Liver (tissue), 9 donors: ENCODE results near the gene NAA38. TPM values are rescaled to one million over a fixed set of nuclear protein-coding genes. Genes with fewer than 3 reads are reported as not detected.

Source experiments
- DNase-seq: peaks from one replicate; pipeline ENCODE4 v3.0.0-alpha.2; 2017; ENCODE audit warnings: low spot score
- H3K27ac ChIP-seq, 2 donors: one replicate each; pipeline ENCODE4 v1.7.0; 2013; ENCODE audit warnings: inconsistent platforms in 2 of 2, low read length in 2 of 2, control low read depth in 1 of 2, low read depth in 1 of 2, mild to moderate bottlenecking in 1 of 2
- H3K27me3 ChIP-seq, 4 donors: one replicate each; pipeline versions ENCODE4 v1.6.1 to v1.7.0; 2013; ENCODE audit warnings: low read length in 3 of 4, inconsistent platforms in 1 of 4, mild to moderate bottlenecking in 1 of 4, moderate library complexity in 1 of 4; ENCODE audit not compliant: control insufficient read depth in 4 of 4, insufficient read depth in 4 of 4
- H3K36me3 ChIP-seq, 4 donors: one replicate each; pipeline versions ENCODE4 v1.6.1 to v1.7.0; 2013; ENCODE audit warnings: low read length in 3 of 4, mild to moderate bottlenecking in 3 of 4, low read depth in 1 of 4, moderate library complexity in 1 of 4; ENCODE audit not compliant: control insufficient read depth in 4 of 4, insufficient read depth in 3 of 4
- H3K4me1 ChIP-seq, 4 donors: one replicate each; pipeline versions ENCODE4 v1.6.1 to v1.7.0; 2013; ENCODE audit warnings: low read length in 3 of 4, mild to moderate bottlenecking in 3 of 4, moderate library complexity in 1 of 4; ENCODE audit not compliant: control insufficient read depth in 4 of 4, insufficient read depth in 4 of 4
- H3K4me3 ChIP-seq, 3 donors: one replicate each; pipeline versions ENCODE4 v1.6.1 to v1.7.0; 2013; ENCODE audit warnings: low read length in 3 of 3, control low read depth in 1 of 3, low read depth in 1 of 3, mild to moderate bottlenecking in 1 of 3
- H3K9ac ChIP-seq, 2 donors: one replicate each; pipeline ENCODE4 v1.7.0; 2013; ENCODE audit warnings: low read length in 2 of 2, mild to moderate bottlenecking in 2 of 2, moderate library complexity in 2 of 2, control low read depth in 1 of 2, low read depth in 1 of 2
- H3K9me3 ChIP-seq, 4 donors: one replicate each; pipeline versions ENCODE4 v1.6.1 to v1.7.0; 2013; ENCODE audit warnings: low read length in 3 of 4; ENCODE audit not compliant: control insufficient read depth in 4 of 4
- EGR1 ChIP-seq, 2 donors: IDR thresholded peaks; 2 replicates each; pipeline ENCODE4 v1.6.1; 2016 to 2018; ENCODE audit warnings: antibody characterized with exemption in 2 of 2, low read depth in 2 of 2
- FOXA1 ChIP-seq: IDR thresholded peaks from 2 replicates; pipeline ENCODE4 v1.6.1; 2016; ENCODE audit warnings: antibody characterized with exemption
- FOXA2 ChIP-seq: IDR thresholded peaks from 2 replicates; pipeline ENCODE4 v1.6.1; 2016; ENCODE audit warnings: antibody characterized with exemption
- GABPA ChIP-seq, 2 donors: IDR thresholded peaks in 1 of 2; conservative IDR thresholded peaks in 1 of 2; 2 replicates each; pipeline ENCODE4 v1.6.1; 2016; ENCODE audit warnings: antibody characterized with exemption in 2 of 2, mild to moderate bottlenecking in 1 of 2, moderate library complexity in 1 of 2
- HNF4A ChIP-seq, 2 donors: conservative IDR thresholded peaks; 2 replicates each; pipeline ENCODE4 v1.6.1; 2016; ENCODE audit warnings: antibody characterized with exemption in 2 of 2, mild to moderate bottlenecking in 2 of 2
- HNF4G ChIP-seq: IDR thresholded peaks from 2 replicates; pipeline ENCODE4 v1.6.1; 2016; ENCODE audit warnings: antibody characterized with exemption
- JUND ChIP-seq, 2 donors: IDR thresholded peaks; 2 replicates each; pipeline ENCODE4 v1.6.1; 2016; ENCODE audit warnings: antibody characterized with exemption in 2 of 2
- NR2F2 ChIP-seq: IDR thresholded peaks from 2 replicates; pipeline ENCODE4 v1.6.1; 2016; ENCODE audit warnings: antibody characterized with exemption
- RAD21 ChIP-seq, 2 donors: IDR thresholded peaks; 2 replicates each; pipeline ENCODE4 v1.6.1; 2016; ENCODE audit warnings: antibody characterized with exemption in 2 of 2, mild to moderate bottlenecking in 2 of 2
- RXRA ChIP-seq, 2 donors: IDR thresholded peaks; 2 replicates each; pipeline ENCODE4 v1.6.1; 2017 to 2018; ENCODE audit warnings: antibody characterized with exemption in 2 of 2, mild to moderate bottlenecking in 1 of 2
- SP1 ChIP-seq: IDR thresholded peaks from 2 replicates; pipeline ENCODE4 v1.6.1; 2018; ENCODE audit warnings: antibody characterized with exemption, mild to moderate bottlenecking
- TAF1 ChIP-seq: conservative IDR thresholded peaks from 2 replicates; pipeline ENCODE4 v1.6.1; 2016; ENCODE audit warnings: antibody characterized with exemption, mild to moderate bottlenecking
- YY1 ChIP-seq: IDR thresholded peaks from 2 replicates; pipeline ENCODE4 v1.6.1; 2016; ENCODE audit warnings: antibody characterized with exemption, mild to moderate bottlenecking
- WGBS: extraction: QIAGEN DNeasy Blood & Tissue Kit; methylation state at CpG from one replicate; pipeline ENCODE4 v1.1.7; 2013; 5-methylcytosine and 5-hydroxymethylcytosine counted together
- polyA plus RNA-seq, 2 donors: library from polyadenylated mRNA; stranded (reverse) in 1 of 2; unstranded in 1 of 2; fragments of 200-250 nt in 1 of 2; fragments of >200 nt in 1 of 2; fragmentation: Nextera tagmentation in 1 of 2; extraction: Ambion mirVana in 1 of 2; gene quantifications; one replicate each; pipeline versions ENCODE4 v1.2.1 to v1.2.3, GENCODE V29; 2013 to 2015
- total RNA-seq, 2 donors: library from RNA; depleted of rRNA; stranded (reverse); fragments of >200 nt; gene quantifications; one replicate each; pipeline ENCODE4 v1.2.3, GENCODE V29; 2014
- TF ChIP-seq, protein P1 (sequence below): fragments of 150-350 bp; IDR thresholded peaks from 2 replicates; pipeline ENCODE4 v1.5.1; 2017; ENCODE audit warnings: improper control_type of control experiment, low read depth, low read length; ENCODE audit not compliant: missing input control
- TF ChIP-seq, protein P2 (sequence below): IDR thresholded peaks from 2 replicates; pipeline ENCODE4 v1.6.1; 2016; ENCODE audit warnings: antibody characterized with exemption, mild to moderate bottlenecking
- TF ChIP-seq, protein P3 (sequence below): IDR thresholded peaks from 2 replicates; pipeline ENCODE4 v1.6.1; 2016; ENCODE audit warnings: antibody characterized with exemption
- TF ChIP-seq, protein P4 (sequence below): IDR thresholded peaks from 2 replicates; pipeline ENCODE4 v1.6.1; 2016; ENCODE audit warnings: antibody characterized with exemption
- TF ChIP-seq, protein P5 (sequence below): IDR thresholded peaks from 2 replicates; pipeline ENCODE4 v1.6.1; 2016; ENCODE audit warnings: antibody characterized with exemption
- donor health status: healthy.
- donor health status: healthy.
- donor health status: healthy.
- donor health status: healthy.
- donor health status: healthy.

NAA38 gene
- total and polyA plus RNA-seq, 4 donors: 24.3 to 118 (median 56.8) TPM

DNA sequence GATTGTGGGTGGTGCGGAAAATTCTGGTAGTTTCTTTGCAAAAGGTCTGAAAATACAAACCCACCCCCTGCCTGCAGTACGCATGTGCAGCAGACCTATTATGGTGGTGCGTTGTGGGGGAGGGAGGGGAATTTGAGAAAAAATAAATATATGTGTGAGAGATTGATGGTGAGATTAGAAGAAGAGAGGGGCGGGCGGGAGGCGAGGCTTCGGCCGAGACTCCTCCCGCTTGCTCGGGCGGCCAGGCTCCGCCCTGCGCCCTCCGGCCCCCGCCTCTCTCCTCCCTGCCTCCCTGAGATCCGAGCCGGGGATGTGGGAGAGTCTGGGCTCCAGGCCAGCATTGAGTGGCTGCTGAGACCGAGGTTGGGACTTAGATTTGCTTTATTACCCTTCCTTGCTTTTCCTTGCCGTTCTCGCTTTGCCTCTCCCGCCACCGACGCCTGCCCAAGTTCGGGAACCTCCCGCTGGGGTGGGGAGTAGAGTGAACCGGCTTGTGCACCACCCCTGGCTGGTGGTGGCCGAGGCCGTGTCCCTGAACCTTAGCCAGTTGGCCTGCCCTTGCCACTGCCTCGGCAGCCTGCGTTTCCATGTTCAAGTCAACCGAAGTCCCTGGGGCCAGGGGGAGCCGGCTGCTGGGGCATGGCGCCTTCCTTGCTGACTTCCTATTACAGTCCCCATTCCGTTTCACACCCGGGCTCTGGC is 30.3 kb upstream of the NAA38 start:
- peak; percentile 81 for DNase-seq
- Histone ChIP-seq H3K27me3 (no peaks in the 10 kb centered on the region), H3K9me3 (no peaks in the 10 kb centered on the region), H3K27ac (peak overlapping the region; percentile 72 to 89), H3K4me3 (peak overlapping the region; percentile 29 to 59 (median 32)), H3K9ac (peak overlapping the region in 1 of 2 donors; percentile 78), H3K4me1 (peaks cover 9 to 46% (median 42%) of the 10 kb centered on the region in 4 donors), H3K36me3 (no peaks in the 10 kb centered on the region)
- TF ChIP-seq HNF4G: no peak
- no peak for TF ChIP-seq FOXA1
- TF ChIP-seq SP1: peak; percentile 84
- TF ChIP-seq HNF4A (conservative IDR thresholded peaks at IDR 0.05): peak in 1 of 2 donors; percentile 80
- TF ChIP-seq, protein P1, sequence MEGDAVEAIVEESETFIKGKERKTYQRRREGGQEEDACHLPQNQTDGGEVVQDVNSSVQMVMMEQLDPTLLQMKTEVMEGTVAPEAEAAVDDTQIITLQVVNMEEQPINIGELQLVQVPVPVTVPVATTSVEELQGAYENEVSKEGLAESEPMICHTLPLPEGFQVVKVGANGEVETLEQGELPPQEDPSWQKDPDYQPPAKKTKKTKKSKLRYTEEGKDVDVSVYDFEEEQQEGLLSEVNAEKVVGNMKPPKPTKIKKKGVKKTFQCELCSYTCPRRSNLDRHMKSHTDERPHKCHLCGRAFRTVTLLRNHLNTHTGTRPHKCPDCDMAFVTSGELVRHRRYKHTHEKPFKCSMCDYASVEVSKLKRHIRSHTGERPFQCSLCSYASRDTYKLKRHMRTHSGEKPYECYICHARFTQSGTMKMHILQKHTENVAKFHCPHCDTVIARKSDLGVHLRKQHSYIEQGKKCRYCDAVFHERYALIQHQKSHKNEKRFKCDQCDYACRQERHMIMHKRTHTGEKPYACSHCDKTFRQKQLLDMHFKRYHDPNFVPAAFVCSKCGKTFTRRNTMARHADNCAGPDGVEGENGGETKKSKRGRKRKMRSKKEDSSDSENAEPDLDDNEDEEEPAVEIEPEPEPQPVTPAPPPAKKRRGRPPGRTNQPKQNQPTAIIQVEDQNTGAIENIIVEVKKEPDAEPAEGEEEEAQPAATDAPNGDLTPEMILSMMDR: no peak
- no peak for TF ChIP-seq EGR1 (IDR thresholded peaks at IDR 0.05; ENCODE audit: low read depth in 2 of 2)
- TF ChIP-seq, protein P2, sequence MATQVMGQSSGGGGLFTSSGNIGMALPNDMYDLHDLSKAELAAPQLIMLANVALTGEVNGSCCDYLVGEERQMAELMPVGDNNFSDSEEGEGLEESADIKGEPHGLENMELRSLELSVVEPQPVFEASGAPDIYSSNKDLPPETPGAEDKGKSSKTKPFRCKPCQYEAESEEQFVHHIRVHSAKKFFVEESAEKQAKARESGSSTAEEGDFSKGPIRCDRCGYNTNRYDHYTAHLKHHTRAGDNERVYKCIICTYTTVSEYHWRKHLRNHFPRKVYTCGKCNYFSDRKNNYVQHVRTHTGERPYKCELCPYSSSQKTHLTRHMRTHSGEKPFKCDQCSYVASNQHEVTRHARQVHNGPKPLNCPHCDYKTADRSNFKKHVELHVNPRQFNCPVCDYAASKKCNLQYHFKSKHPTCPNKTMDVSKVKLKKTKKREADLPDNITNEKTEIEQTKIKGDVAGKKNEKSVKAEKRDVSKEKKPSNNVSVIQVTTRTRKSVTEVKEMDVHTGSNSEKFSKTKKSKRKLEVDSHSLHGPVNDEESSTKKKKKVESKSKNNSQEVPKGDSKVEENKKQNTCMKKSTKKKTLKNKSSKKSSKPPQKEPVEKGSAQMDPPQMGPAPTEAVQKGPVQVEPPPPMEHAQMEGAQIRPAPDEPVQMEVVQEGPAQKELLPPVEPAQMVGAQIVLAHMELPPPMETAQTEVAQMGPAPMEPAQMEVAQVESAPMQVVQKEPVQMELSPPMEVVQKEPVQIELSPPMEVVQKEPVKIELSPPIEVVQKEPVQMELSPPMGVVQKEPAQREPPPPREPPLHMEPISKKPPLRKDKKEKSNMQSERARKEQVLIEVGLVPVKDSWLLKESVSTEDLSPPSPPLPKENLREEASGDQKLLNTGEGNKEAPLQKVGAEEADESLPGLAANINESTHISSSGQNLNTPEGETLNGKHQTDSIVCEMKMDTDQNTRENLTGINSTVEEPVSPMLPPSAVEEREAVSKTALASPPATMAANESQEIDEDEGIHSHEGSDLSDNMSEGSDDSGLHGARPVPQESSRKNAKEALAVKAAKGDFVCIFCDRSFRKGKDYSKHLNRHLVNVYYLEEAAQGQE: peak; percentile 46
- TF ChIP-seq, protein P3, sequence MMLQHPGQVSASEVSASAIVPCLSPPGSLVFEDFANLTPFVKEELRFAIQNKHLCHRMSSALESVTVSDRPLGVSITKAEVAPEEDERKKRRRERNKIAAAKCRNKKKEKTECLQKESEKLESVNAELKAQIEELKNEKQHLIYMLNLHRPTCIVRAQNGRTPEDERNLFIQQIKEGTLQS: no peak
- TF ChIP-seq FOXA2: no peak
- TF ChIP-seq YY1: peak; percentile 59
- TF ChIP-seq RAD21 (IDR thresholded peaks at IDR 0.05): no peak
- no peak for TF ChIP-seq TAF1
- TF ChIP-seq RXRA (IDR thresholded peaks at IDR 0.05): peak; percentile 73 to 81
- TF ChIP-seq JUND (IDR thresholded peaks at IDR 0.05): peak in 1 of 2 donors; percentile 35
- no peak for TF ChIP-seq NR2F2
- TF ChIP-seq, protein P4, sequence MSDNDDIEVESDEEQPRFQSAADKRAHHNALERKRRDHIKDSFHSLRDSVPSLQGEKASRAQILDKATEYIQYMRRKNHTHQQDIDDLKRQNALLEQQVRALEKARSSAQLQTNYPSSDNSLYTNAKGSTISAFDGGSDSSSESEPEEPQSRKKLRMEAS: no peak
- TF ChIP-seq GABPA (IDR thresholded peaks at IDR 0.05 in 1 of 2, conservative IDR thresholded peaks at IDR 0.05 in 1 of 2): no peak
- TF ChIP-seq, protein P5, sequence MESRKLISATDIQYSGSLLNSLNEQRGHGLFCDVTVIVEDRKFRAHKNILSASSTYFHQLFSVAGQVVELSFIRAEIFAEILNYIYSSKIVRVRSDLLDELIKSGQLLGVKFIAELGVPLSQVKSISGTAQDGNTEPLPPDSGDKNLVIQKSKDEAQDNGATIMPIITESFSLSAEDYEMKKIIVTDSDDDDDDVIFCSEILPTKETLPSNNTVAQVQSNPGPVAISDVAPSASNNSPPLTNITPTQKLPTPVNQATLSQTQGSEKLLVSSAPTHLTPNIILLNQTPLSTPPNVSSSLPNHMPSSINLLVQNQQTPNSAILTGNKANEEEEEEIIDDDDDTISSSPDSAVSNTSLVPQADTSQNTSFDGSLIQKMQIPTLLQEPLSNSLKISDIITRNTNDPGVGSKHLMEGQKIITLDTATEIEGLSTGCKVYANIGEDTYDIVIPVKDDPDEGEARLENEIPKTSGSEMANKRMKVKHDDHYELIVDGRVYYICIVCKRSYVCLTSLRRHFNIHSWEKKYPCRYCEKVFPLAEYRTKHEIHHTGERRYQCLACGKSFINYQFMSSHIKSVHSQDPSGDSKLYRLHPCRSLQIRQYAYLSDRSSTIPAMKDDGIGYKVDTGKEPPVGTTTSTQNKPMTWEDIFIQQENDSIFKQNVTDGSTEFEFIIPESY: no peak
- WGBS: 1% methylated on average over 35 of the region's 35 CpGs
